ENCODE measurements around the gene FANK1.

GRCh38 chr10:126013489-126014281 lies 117.3 kb downstream of the FANK1 start:
- no peak for TF ChIP-seq CTCF (conservative IDR thresholded peaks at IDR 0.05; ENCODE audit: low read depth, low read length)
- TF ChIP-seq EZH2 (IDR thresholded peaks at IDR 0.05; ENCODE audit: borderline replicate concordance, low read depth, low read length, poor library complexity, severe bottlenecking), result no peak
